ENCODE results near the gene GALNT16. TPM values are rescaled to one million over a fixed set of nuclear protein-coding genes. Genes with fewer than 3 reads are reported as not detected.
"Not testable (repeated sequence)": the region's sequence is repeated elsewhere in the genome, so short reads cannot be mapped to it uniquely, and the experiment has no call there.

Gene GALNT16
- polyA plus RNA-seq (2013): 0.07 TPM

GRCh38 chr14:69259527-69260189 lies at the start of gene GALNT16:
GALNT16 (plus strand) TSS chr14:69260158; CDS start chr14:69260291, 133 bp downstream.
- CTCF ChIA-PET: no interaction called here
- Histone ChIP-seq H3K4me3 (ENCODE audit: control insufficient read depth in 1 of 7, extremely low read depth in 1 of 7, insufficient read depth in 4 of 7, low read depth in 2 of 7, low read length in 6 of 7) (peak within 1 kb of the TSS; percentile 33 to 76 (median 63)), H3K9me3 (ENCODE audit: control extremely low read depth in 1 of 5, control insufficient read depth in 4 of 5, insufficient read depth in 2 of 5, low read depth in 1 of 5, low read length in 4 of 5) (no peaks in the 10 kb centered on the region), H3K36me3 (ENCODE audit: control insufficient read depth in 4 of 4, insufficient read depth in 4 of 4, low read length in 3 of 4) (no peaks in the 10 kb centered on the region), H3K27me3 (replicated peaks in 2 of 5; ENCODE audit: control insufficient read depth in 4 of 5, insufficient read depth in 5 of 5, low read length in 4 of 5) (peaks cover 3 to 93% (median 47%) of the 10 kb centered on the region in 5 experiments), H3K4me1 (ENCODE audit: control extremely low read depth in 1 of 4, control insufficient read depth in 4 of 4, insufficient read depth in 4 of 4, low read length in 3 of 4) (peaks cover 0 to 23% (median 19%) of the 10 kb centered on the region in 4 experiments), H3K27ac (ENCODE audit: insufficient read depth in 1 of 2, low read depth in 1 of 2, low read length in 2 of 2, poor library complexity in 1 of 2, severe bottlenecking in 2 of 2) (no peak within 1 kb of the TSS)
- POLR2A ChIA-PET: no interaction called here
- WGBS (ENCODE audit: insufficient coverage): under 1% methylated on average over 60 of the region's 74 CpGs
- DNase-seq: peak in 2 of 3 donors; percentile 36 to 46

DNA sequence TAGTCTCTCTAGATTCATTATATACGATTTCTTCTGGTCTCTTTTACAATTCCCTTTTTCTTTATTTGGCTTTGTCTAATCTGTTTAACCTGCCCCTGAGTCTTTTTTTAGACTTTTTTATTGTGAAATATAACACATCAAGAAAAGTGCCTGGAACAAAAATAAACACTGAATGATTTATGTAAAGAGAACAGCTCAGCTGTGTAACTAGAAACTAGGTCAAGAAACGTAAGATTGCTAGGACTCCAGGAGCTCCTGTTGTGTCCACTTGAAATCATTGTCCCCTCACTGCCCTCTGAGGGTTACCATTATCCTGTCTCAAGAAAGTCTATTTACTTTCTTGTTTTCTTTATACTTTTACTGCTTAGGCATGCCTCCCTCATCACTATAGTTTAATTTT lies 45.6 kb upstream of the GALNT16 start:
- H3K27me3 ChIP-seq (replicated peaks in 2 of 5; ENCODE audit: control insufficient read depth in 4 of 5, insufficient read depth in 5 of 5, low read length in 4 of 5): no peaks in the 10 kb centered on the region
- no peak overlapping the region for H3K27ac ChIP-seq (ENCODE audit: insufficient read depth in 1 of 2, low read depth in 1 of 2, low read length in 2 of 2, poor library complexity in 1 of 2, severe bottlenecking in 2 of 2)
- CTCF ChIA-PET: no interaction called here
- H3K9me3 ChIP-seq (ENCODE audit: control extremely low read depth in 1 of 5, control insufficient read depth in 4 of 5, insufficient read depth in 2 of 5, low read depth in 1 of 5, low read length in 4 of 5): no peaks in the 10 kb centered on the region
- POLR2A ChIA-PET: no interaction called here
- H3K36me3 ChIP-seq (ENCODE audit: control insufficient read depth in 4 of 4, insufficient read depth in 4 of 4, low read length in 3 of 4): peaks cover 0 to 19% (median 8%) of the 10 kb centered on the region in 4 experiments
- 100% methylated on average over 1 of the region's 2 CpGs for WGBS (ENCODE audit: insufficient coverage)
- H3K4me3 ChIP-seq (ENCODE audit: control insufficient read depth in 1 of 7, extremely low read depth in 1 of 7, insufficient read depth in 4 of 7, low read depth in 2 of 7, low read length in 6 of 7): no peak overlapping the region
- no peaks in the 10 kb centered on the region for H3K4me1 ChIP-seq (ENCODE audit: control extremely low read depth in 1 of 4, control insufficient read depth in 4 of 4, insufficient read depth in 4 of 4, low read length in 3 of 4)
- no peak for DNase-seq

GRCh38 chr14:69217663-69218062 lies 42.3 kb upstream of the GALNT16 start:
- DNase-seq; H3K36me3 ChIP-seq (ENCODE audit: control insufficient read depth in 4 of 4, insufficient read depth in 4 of 4, low read length in 3 of 4); H3K9me3 ChIP-seq (ENCODE audit: control extremely low read depth in 1 of 5, control insufficient read depth in 4 of 5, insufficient read depth in 2 of 5, low read depth in 1 of 5, low read length in 4 of 5); H3K4me1 ChIP-seq (ENCODE audit: control extremely low read depth in 1 of 4, control insufficient read depth in 4 of 4, insufficient read depth in 4 of 4, low read length in 3 of 4); POLR2A ChIA-PET; H3K4me3 ChIP-seq (ENCODE audit: control insufficient read depth in 1 of 7, extremely low read depth in 1 of 7, insufficient read depth in 4 of 7, low read depth in 2 of 7, low read length in 6 of 7); CTCF ChIA-PET; H3K27me3 ChIP-seq (replicated peaks in 2 of 5; ENCODE audit: control insufficient read depth in 4 of 5, insufficient read depth in 5 of 5, low read length in 4 of 5); H3K27ac ChIP-seq (ENCODE audit: insufficient read depth in 1 of 2, low read depth in 1 of 2, low read length in 2 of 2, poor library complexity in 1 of 2, severe bottlenecking in 2 of 2): not testable (repeated sequence)
- WGBS (ENCODE audit: insufficient coverage): no CpG with 5 or more reads among the region's 3 CpGs

GRCh38 chr14:69224946-69225345 lies 35.0 kb upstream of the GALNT16 start:
- CTCF ChIA-PET: no interaction called here
- Histone ChIP-seq H3K36me3 (ENCODE audit: control insufficient read depth in 4 of 4, insufficient read depth in 4 of 4, low read length in 3 of 4) (peaks cover 2 to 20% (median 6%) of the 10 kb centered on the region in 4 experiments), H3K27me3 (replicated peaks in 2 of 5; ENCODE audit: control insufficient read depth in 4 of 5, insufficient read depth in 5 of 5, low read length in 4 of 5) (no peaks in the 10 kb centered on the region), H3K4me3 (ENCODE audit: control insufficient read depth in 1 of 7, extremely low read depth in 1 of 7, insufficient read depth in 4 of 7, low read depth in 2 of 7, low read length in 6 of 7) (no peak overlapping the region), H3K27ac (ENCODE audit: insufficient read depth in 1 of 2, low read depth in 1 of 2, low read length in 2 of 2, poor library complexity in 1 of 2, severe bottlenecking in 2 of 2) (no peak overlapping the region), H3K4me1 (ENCODE audit: control extremely low read depth in 1 of 4, control insufficient read depth in 4 of 4, insufficient read depth in 4 of 4, low read length in 3 of 4) (no peaks in the 10 kb centered on the region), H3K9me3 (ENCODE audit: control extremely low read depth in 1 of 5, control insufficient read depth in 4 of 5, insufficient read depth in 2 of 5, low read depth in 1 of 5, low read length in 4 of 5) (no peaks in the 10 kb centered on the region)
- WGBS (ENCODE audit: insufficient coverage): 96% methylated on average over 4 of the region's 4 CpGs
- no peak for DNase-seq
- POLR2A ChIA-PET: interaction anchor here (0.5 kb wide), 1 partner anchor 80 kb away, joined by 4 read pairs; no protein-coding TSS in a partner anchor

DNA sequence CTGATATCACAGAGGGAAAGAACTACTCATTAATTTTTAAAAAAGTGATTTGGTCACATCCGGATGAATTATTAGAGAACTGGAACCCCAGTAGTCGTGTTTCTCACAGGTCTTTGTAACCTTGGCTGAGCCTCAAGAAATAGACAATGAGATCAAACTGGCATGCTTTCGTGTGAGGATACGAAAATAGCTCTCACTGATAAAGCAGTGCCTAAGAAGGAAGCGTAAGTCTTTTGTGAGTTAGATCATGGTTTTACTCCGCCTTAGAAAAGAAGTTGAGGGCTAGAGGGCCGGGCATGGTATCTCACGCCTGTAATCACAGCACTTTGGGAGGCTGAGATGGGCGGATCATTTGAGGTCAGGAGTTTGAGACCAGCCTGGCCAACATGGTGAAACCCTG lies 33.8 kb upstream of the GALNT16 start:
- CTCF ChIA-PET: interaction anchor here (0.9 to 4.5 kb wide), 3 partner anchors 9 to 36 kb away, joined by 3 to 29 read pairs (median 4); no protein-coding TSS in a partner anchor

GRCh38 chr14:69226736-69227135 lies 33.2 kb upstream of the GALNT16 start:
- ChIA-PET CTCF (interaction anchor here (0.9 to 4.5 kb wide), 4 partner anchors 9 to 35 kb away, joined by 3 to 29 read pairs (median 4); no protein-coding TSS in a partner anchor), POLR2A (no interaction called here)
- Histone ChIP-seq H3K4me1 (ENCODE audit: control extremely low read depth in 1 of 4, control insufficient read depth in 4 of 4, insufficient read depth in 4 of 4, low read length in 3 of 4) (no peaks in the 10 kb centered on the region), H3K27me3 (replicated peaks in 2 of 5; ENCODE audit: control insufficient read depth in 4 of 5, insufficient read depth in 5 of 5, low read length in 4 of 5) (no peaks in the 10 kb centered on the region), H3K27ac (ENCODE audit: insufficient read depth in 1 of 2, low read depth in 1 of 2, low read length in 2 of 2, poor library complexity in 1 of 2, severe bottlenecking in 2 of 2) (no peak overlapping the region), H3K9me3 (ENCODE audit: control extremely low read depth in 1 of 5, control insufficient read depth in 4 of 5, insufficient read depth in 2 of 5, low read depth in 1 of 5, low read length in 4 of 5) (no peaks in the 10 kb centered on the region), H3K36me3 (ENCODE audit: control insufficient read depth in 4 of 4, insufficient read depth in 4 of 4, low read length in 3 of 4) (peaks cover 7 to 31% (median 9%) of the 10 kb centered on the region in 4 experiments), H3K4me3 (ENCODE audit: control insufficient read depth in 1 of 7, extremely low read depth in 1 of 7, insufficient read depth in 4 of 7, low read depth in 2 of 7, low read length in 6 of 7) (no peak overlapping the region)
- DNase-seq: no peak
- 100% methylated on average over 1 of the region's 2 CpGs for WGBS (ENCODE audit: insufficient coverage)

More for the DNA sequence above, 33.8 kb upstream of the GALNT16 start:
- 90% methylated on average over 7 of the region's 9 CpGs for WGBS (ENCODE audit: insufficient coverage)
- no peak overlapping the region for H3K27ac ChIP-seq (ENCODE audit: insufficient read depth in 1 of 2, low read depth in 1 of 2, low read length in 2 of 2, poor library complexity in 1 of 2, severe bottlenecking in 2 of 2)
- DNase-seq: no peak
- no peak overlapping the region for H3K4me3 ChIP-seq (ENCODE audit: control insufficient read depth in 1 of 7, extremely low read depth in 1 of 7, insufficient read depth in 4 of 7, low read depth in 2 of 7, low read length in 6 of 7)
- POLR2A ChIA-PET: no interaction called here
- peaks cover 5 to 26% (median 9%) of the 10 kb centered on the region in 4 experiments for H3K36me3 ChIP-seq (ENCODE audit: control insufficient read depth in 4 of 4, insufficient read depth in 4 of 4, low read length in 3 of 4)
- no peaks in the 10 kb centered on the region for H3K9me3 ChIP-seq (ENCODE audit: control extremely low read depth in 1 of 5, control insufficient read depth in 4 of 5, insufficient read depth in 2 of 5, low read depth in 1 of 5, low read length in 4 of 5)
- no peaks in the 10 kb centered on the region for H3K4me1 ChIP-seq (ENCODE audit: control extremely low read depth in 1 of 4, control insufficient read depth in 4 of 4, insufficient read depth in 4 of 4, low read length in 3 of 4)
- no peaks in the 10 kb centered on the region for H3K27me3 ChIP-seq (replicated peaks in 2 of 5; ENCODE audit: control insufficient read depth in 4 of 5, insufficient read depth in 5 of 5, low read length in 4 of 5)

- POLR2A ChIA-PET: no interaction called here
- WGBS (ENCODE audit: insufficient coverage): no CpG with 5 or more reads among the region's 2 CpGs
- CTCF ChIA-PET: no interaction called here
- no peaks in the 10 kb centered on the region for H3K9me3 ChIP-seq (ENCODE audit: control extremely low read depth in 1 of 5, control insufficient read depth in 4 of 5, insufficient read depth in 2 of 5, low read depth in 1 of 5, low read length in 4 of 5)
- H3K27ac ChIP-seq (ENCODE audit: insufficient read depth in 1 of 2, low read depth in 1 of 2, low read length in 2 of 2, poor library complexity in 1 of 2, severe bottlenecking in 2 of 2): no peak overlapping the region
- peaks cover 10 to 49% (median 27%) of the 10 kb centered on the region in 4 experiments for H3K36me3 ChIP-seq (ENCODE audit: control insufficient read depth in 4 of 4, insufficient read depth in 4 of 4, low read length in 3 of 4)
- H3K4me1 ChIP-seq (ENCODE audit: control extremely low read depth in 1 of 4, control insufficient read depth in 4 of 4, insufficient read depth in 4 of 4, low read length in 3 of 4): no peaks in the 10 kb centered on the region
- H3K27me3 ChIP-seq (replicated peaks in 2 of 5; ENCODE audit: control insufficient read depth in 4 of 5, insufficient read depth in 5 of 5, low read length in 4 of 5): no peaks in the 10 kb centered on the region
- H3K4me3 ChIP-seq (ENCODE audit: control insufficient read depth in 1 of 7, extremely low read depth in 1 of 7, insufficient read depth in 4 of 7, low read depth in 2 of 7, low read length in 6 of 7): no peak overlapping the region
- no peak for DNase-seq
Observed at GRCh38 chr14:69231486-69231885, 28.5 kb upstream of the GALNT16 start.
